ENCODE measurements around the gene HSPBAP1. TPM values are rescaled to one million over a fixed set of nuclear protein-coding genes. Genes with fewer than 3 reads are reported as not detected.

The HSPBAP1 gene
- total and polyA plus RNA-seq, 9 of the 15 experiments (the other 6 are each of a cell fraction or from before 2014, with no cell fraction given), result 2.1 to 4.5 (median 3.4) TPM

DNA sequence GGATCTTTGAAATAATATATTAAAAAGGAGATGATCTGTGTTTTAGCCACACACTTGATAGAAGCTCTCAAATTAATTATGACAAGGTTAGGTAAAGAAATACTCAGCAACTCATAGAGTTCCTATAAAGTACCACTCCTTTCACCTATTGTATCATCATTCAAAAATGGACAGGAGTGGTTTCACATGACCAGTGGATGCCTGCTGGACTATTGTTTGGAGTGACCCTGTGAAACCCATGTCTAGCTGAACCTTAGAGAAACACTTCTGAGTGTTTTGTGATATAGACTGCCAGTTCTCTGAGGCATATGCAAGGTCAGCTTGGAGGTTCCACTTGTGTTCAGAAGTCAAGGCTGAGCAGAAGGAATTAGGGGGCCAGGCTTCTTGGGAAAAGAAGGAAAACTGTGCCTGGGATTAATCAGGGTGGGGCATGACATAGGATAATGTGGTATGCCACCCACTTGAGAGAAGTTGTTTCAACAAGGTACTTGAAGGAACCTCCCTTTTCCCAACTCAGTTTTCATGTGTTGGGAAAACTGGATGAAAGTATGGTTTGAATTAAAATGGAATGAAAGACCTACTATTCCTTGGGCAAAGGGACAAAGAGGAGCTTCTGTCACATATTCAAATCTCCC lies 97.6 kb downstream of the HSPBAP1 start:
- intact Hi-C loops (cut with micrococcal nuclease) (no loop called here), in situ Hi-C loops (cut with MboI) (no loop called here)
- H3K4me1 ChIP-seq (replicated peaks in 1 of 2; ENCODE audit: control insufficient read depth in 2 of 2, insufficient read depth in 2 of 2, low read length in 2 of 2), result no peaks in the 10 kb centered on the region; a peak in 1 of 5 replicates
- ChIA-PET CTCF (ENCODE audit: low intra/inter-chr PET ratio) (no interaction called here), POLR2A (interaction anchor here (0.8 kb wide), 1 partner anchor 313 kb away, joined by 3 read pairs; the partner anchor contains the start of gene MIX23)
- no peaks in the 10 kb centered on the region for H3K9me1 ChIP-seq (ENCODE audit: control insufficient read depth, insufficient read depth, low read length)
- H3K4me3 ChIP-seq, result no peak overlapping the region
- DNase-seq (ENCODE audit: extremely low read depth in 1 of 4, low spot score in 3 of 4) (no peak), FAIRE-seq (no peak), ATAC-seq (no peak)
- no TSS peak for BruUV-seq (replicated peaks)
- H3K9me3 ChIP-seq (replicated peaks; ENCODE audit: control insufficient read depth, insufficient read depth, low read depth, low read length), result no peaks in the 10 kb centered on the region
- peaks cover 16% of the 10 kb centered on the region; the same call in 1 of the 3 replicates for H3K36me3 ChIP-seq (ENCODE audit: control insufficient read depth, insufficient read depth, low read length)
- no peak overlapping the region for H3K4me2 ChIP-seq (ENCODE audit: insufficient read depth, low read length)
- no peaks in the 10 kb centered on the region for H4K20me1 ChIP-seq (replicated peaks; ENCODE audit: control insufficient read depth, insufficient read depth, low read length)
- H3K79me2 ChIP-seq (ENCODE audit: control insufficient read depth, insufficient read depth, low read length), result no peaks in the 10 kb centered on the region
- no peak overlapping the region for H3K27ac ChIP-seq (ENCODE audit: extremely low read depth, low read depth, low read length)
- H3K27me3 ChIP-seq (ENCODE audit: control insufficient read depth in 2 of 2, insufficient read depth in 2 of 2, low read length in 2 of 2), result no peaks in the 10 kb centered on the region
- H2AFZ ChIP-seq (ENCODE audit: low read depth, low read length), result no peak overlapping the region
- no peak overlapping the region for H3K9ac ChIP-seq (ENCODE audit: insufficient read depth in 1 of 2, low read depth in 2 of 2, low read length in 2 of 2)
- TF ChIP-seq, protein P1, sequence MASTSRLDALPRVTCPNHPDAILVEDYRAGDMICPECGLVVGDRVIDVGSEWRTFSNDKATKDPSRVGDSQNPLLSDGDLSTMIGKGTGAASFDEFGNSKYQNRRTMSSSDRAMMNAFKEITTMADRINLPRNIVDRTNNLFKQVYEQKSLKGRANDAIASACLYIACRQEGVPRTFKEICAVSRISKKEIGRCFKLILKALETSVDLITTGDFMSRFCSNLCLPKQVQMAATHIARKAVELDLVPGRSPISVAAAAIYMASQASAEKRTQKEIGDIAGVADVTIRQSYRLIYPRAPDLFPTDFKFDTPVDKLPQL (IDR thresholded peaks at IDR 0.05; ENCODE audit: extremely low read depth, insufficient read length), result no peak
- TF ChIP-seq ZC3H8 (IDR thresholded peaks at IDR 0.05) (no peak), HNRNPLL (IDR thresholded peaks at IDR 0.05; ENCODE audit: low read depth, low read length, poor library complexity, severe bottlenecking) (no peak)

DNA sequence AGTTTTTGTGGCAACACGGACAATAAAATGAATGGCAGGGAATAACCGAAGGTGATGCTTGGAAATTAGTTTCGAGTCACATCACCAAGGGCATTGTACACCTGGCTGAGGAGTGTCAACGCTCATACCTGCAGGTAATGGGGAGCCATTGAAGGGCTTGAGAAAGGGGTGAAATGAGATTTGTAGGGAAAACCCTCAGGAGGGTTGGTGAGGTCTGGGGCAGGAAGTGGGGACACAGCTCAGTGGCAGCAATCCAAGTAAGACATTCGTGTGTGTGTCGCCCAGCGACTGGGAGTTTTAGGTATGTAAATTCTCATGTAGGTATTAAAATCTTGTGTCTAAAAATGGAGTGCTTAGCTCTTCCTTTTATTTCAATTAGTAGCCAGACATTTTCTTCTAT lies 98.7 kb downstream of the HSPBAP1 start:
- intact Hi-C loops (cut with micrococcal nuclease), result no loop called here
- DNase-seq (ENCODE audit: extremely low read depth in 1 of 4, low spot score in 3 of 4) (no peak), ATAC-seq (no peak), FAIRE-seq (no peak)
- Histone ChIP-seq H3K4me2 (ENCODE audit: insufficient read depth, low read length) (no peak overlapping the region), H3K9ac (ENCODE audit: insufficient read depth in 1 of 2, low read depth in 2 of 2, low read length in 2 of 2) (no peak overlapping the region), H3K79me2 (ENCODE audit: control insufficient read depth, insufficient read depth, low read length) (no peaks in the 10 kb centered on the region), H3K27me3 (ENCODE audit: control insufficient read depth in 2 of 2, insufficient read depth in 2 of 2, low read length in 2 of 2) (no peaks in the 10 kb centered on the region), H3K27ac (ENCODE audit: extremely low read depth, low read depth, low read length) (no peak overlapping the region), H3K9me1 (ENCODE audit: control insufficient read depth, insufficient read depth, low read length) (no peaks in the 10 kb centered on the region), H3K4me1 (replicated peaks in 1 of 2; ENCODE audit: control insufficient read depth in 2 of 2, insufficient read depth in 2 of 2, low read length in 2 of 2) (no peaks in the 10 kb centered on the region), H3K36me3 (ENCODE audit: control insufficient read depth, insufficient read depth, low read length) (peaks cover 14% of the 10 kb centered on the region; the same call in 1 of the 3 replicates), H3K4me3 (no peak overlapping the region), H3K9me3 (replicated peaks; ENCODE audit: control insufficient read depth, insufficient read depth, low read depth, low read length) (no peaks in the 10 kb centered on the region), H4K20me1 (replicated peaks; ENCODE audit: control insufficient read depth, insufficient read depth, low read length) (no peaks in the 10 kb centered on the region), H2AFZ (ENCODE audit: low read depth, low read length) (no peak overlapping the region)
- BruUV-seq (replicated peaks), result no TSS peak
- in situ Hi-C loops (cut with MboI), result no loop called here
- 85% methylated on average over 7 of the region's 7 CpGs for WGBS (ENCODE audit: insufficient coverage, low coverage, missing lambda C conversion rate)
- TF ChIP-seq ASH1L (IDR thresholded peaks at IDR 0.05; ENCODE audit: borderline replicate concordance, low read depth, partially characterized antibody) (no peak), NCOA4 (IDR thresholded peaks at IDR 0.05; ENCODE audit: partially characterized antibody) (no peak), SNRNP70 (optimal IDR thresholded peaks at IDR 0.05; ENCODE audit: low read depth, low read length) (no peak), ZNF324 (CRISPR knock-in tag; IDR thresholded peaks at IDR 0.05) (no peak), CTBP1 (IDR thresholded peaks at IDR 0.05; ENCODE audit: borderline replicate concordance) (no peak)
- TF ChIP-seq, protein P2, sequence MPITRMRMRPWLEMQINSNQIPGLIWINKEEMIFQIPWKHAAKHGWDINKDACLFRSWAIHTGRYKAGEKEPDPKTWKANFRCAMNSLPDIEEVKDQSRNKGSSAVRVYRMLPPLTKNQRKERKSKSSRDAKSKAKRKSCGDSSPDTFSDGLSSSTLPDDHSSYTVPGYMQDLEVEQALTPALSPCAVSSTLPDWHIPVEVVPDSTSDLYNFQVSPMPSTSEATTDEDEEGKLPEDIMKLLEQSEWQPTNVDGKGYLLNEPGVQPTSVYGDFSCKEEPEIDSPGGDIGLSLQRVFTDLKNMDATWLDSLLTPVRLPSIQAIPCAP (CRISPR knock-in tag; IDR thresholded peaks at IDR 0.05; ENCODE audit: borderline replicate concordance), result no peak
- ChIA-PET POLR2A (no interaction called here), CTCF (ENCODE audit: low intra/inter-chr PET ratio) (no interaction called here)
